ENCODE measurements around the gene QKI.

The QKI gene

GRCh38 chr6:163418311-163419029 lies 4.0 kb downstream of the QKI start:
- DNase-seq (ENCODE audit: low read depth in 2 of 2) = peak in 1 of 2 donors; percentile 30
- peak overlapping the region in 1 of 2 donors; percentile 2 for H3K4me3 ChIP-seq (replicated peaks in 1 of 2; ENCODE audit: low read depth in 2 of 2, low read length in 2 of 2)
- TF ChIP-seq CTCF (IDR thresholded peaks at IDR 0.05; ENCODE audit: low read depth, low read length) = no peak

DNA sequence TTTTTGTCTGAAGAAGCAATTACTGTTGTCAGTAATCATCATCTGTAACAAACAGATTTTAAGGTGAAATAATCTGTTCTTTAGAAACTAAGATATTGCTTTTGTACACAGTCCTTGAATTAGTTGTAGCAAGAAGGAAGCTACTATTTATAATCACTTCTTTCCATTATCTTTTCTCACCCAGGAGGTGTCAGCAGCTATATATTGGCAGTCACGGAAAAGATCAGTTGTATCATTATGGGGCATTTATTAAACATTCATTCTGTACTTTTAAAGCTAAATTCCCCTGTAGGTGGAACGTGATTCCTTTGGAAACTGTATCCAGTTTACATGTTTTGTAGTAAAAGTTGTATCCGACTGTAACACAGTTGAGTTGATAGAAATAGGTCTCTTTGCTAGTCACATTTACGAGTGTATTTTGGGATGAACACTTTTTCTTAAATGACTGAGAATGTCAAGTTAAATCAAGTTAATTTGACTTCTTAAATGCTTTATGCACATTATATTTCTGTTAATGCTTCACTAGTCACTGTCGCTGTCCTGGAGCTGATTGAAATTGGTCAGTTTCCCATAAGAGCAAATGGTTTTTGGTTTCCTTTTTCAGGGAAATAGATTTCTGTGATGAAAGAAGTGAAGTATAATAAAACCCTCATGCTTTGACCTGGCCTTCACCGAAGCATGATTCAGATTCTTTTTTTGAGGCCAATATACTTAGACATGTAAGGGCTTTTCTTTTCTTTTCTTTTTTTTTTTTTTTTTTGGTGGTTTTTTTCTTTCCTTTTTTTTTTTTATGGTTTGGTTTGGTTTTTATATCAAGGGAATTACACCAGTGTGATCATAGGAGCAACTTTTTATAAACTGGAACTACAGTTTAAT lies 5.1 kb downstream of the QKI start:
- peak overlapping the region in 1 of 2 donors; percentile 12 for H3K4me3 ChIP-seq (replicated peaks in 1 of 2; ENCODE audit: low read depth in 2 of 2, low read length in 2 of 2)
- TF ChIP-seq CTCF (IDR thresholded peaks at IDR 0.05; ENCODE audit: low read depth, low read length) = no peak
- DNase-seq (ENCODE audit: low read depth in 2 of 2) = peak in 1 of 2 donors; percentile 57

DNA sequence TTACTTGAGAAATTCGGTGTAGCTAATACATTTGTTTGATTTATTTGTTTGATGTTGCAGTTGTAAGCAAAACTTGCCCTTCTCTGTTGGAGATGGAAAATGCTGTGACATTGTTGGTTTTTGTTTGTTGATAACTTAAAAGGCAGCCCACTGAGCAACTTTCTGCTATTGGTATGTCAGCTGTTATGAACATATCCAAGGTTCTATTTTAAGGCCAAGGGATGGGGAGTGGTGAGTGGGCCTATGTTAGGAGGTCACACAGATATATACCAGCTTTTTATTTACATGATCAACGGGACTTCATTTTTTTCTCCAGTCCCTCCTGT lies 5.7 kb downstream of the QKI start:
- H3K4me3 ChIP-seq (replicated peaks in 1 of 2; ENCODE audit: low read depth in 2 of 2, low read length in 2 of 2) = peak overlapping the region in 1 of 2 donors; percentile 12

GRCh38 chr6:163422550-163422949 lies 8.0 kb downstream of the QKI start:
- DNase-seq (ENCODE audit: low read depth in 2 of 2) = no peak
- H3K4me3 ChIP-seq (replicated peaks in 1 of 2; ENCODE audit: low read depth in 2 of 2, low read length in 2 of 2) = no peak overlapping the region
- TF ChIP-seq CTCF (IDR thresholded peaks at IDR 0.05; ENCODE audit: low read depth, low read length) = no peak

More for the DNA sequence above, 5.7 kb downstream of the QKI start:
- no peak for TF ChIP-seq CTCF (IDR thresholded peaks at IDR 0.05; ENCODE audit: low read depth, low read length)
- DNase-seq (ENCODE audit: low read depth in 2 of 2) = no peak

DNA sequence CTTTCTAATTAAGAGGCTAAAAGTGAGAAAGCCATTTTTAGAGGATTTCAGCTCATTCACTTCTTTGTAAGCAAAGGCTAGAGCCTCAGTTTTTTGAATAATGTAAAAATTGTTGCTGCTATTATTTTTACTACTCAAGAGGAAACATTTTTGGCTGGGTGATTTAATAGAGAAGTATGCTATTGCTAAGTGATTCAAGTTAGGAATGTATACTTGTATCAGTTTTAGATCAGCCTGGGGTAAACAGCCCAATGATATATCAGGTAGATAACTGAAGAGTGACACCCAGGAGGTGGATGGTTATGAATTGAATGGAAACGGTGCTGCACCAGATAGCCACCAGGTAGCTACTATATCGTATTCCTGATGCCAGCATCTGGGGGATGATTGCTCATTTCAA lies 9.2 kb downstream of the QKI start:
- peak in 1 of 2 donors; percentile 32 for DNase-seq (ENCODE audit: low read depth in 2 of 2)
- H3K4me3 ChIP-seq (replicated peaks in 1 of 2; ENCODE audit: low read depth in 2 of 2, low read length in 2 of 2) = no peak overlapping the region
- no peak for TF ChIP-seq CTCF (IDR thresholded peaks at IDR 0.05; ENCODE audit: low read depth, low read length)

DNA sequence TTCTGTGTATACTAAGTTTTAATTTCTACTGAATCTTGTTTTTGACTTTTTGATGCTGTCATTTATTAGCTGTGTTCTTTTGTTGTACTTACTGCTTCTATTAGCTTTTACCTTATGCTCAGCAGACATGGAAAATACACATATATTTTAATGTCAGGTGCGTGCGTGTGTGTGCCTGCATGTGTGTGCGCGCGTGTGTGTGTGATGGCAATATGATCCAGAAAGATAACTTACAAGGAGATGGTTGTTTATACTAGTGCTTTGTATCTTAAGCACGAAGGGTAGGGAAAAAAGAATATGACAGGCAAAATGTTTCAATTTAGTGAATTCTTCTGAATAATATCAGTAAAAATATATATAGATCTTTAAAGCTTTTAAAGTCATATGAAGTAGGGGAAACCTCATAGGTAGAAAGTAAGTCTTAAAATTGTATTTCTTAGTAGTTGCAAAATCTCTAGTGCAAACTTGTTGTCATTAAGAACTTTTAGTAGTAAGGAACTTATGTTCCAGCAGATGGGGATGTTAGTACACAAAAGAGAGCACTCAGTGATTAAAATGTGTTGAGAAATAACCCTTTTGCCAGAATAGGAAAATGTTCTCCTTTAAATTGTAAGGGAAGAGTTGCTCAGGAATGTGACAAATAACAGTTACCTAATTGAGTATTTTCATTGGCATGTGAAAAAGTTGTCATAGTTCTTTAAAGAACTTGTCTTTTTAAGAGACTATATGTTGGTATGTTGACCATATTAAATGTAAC lies 13.2 kb downstream of the QKI start:
- DNase-seq (ENCODE audit: low read depth in 2 of 2) = peak; percentile 89 to 93
- TF ChIP-seq CTCF (IDR thresholded peaks at IDR 0.05; ENCODE audit: low read depth, low read length) = peak; percentile 38
- H3K4me3 ChIP-seq (replicated peaks in 1 of 2; ENCODE audit: low read depth in 2 of 2, low read length in 2 of 2) = no peak overlapping the region

Data from cardiac fibroblast (primary cell).